Endometrial microvascular endothelial cells (primary cell): ENCODE results near the gene UBE4A. TPM values are rescaled to one million over a fixed set of nuclear protein-coding genes. Genes with fewer than 3 reads are reported as not detected.

Experiments
- total RNA-seq: library from RNA; depleted of rRNA; stranded (reverse); fragments of >200 nt; gene quantifications from one replicate; pipeline ENCODE4 v1.2.3, GENCODE V29; 2015; ENCODE audit errors: inconsistent ontology term

Gene UBE4A
- total RNA-seq, 1 donor from 2014 or later = 53.0 TPM

Other genes starting within 250 kb of the UBE4A start
- gene SCN4B, start 206.8 kb upstream of the UBE4A start, total RNA-seq = under 0.01 TPM
- not detected for gene SCN2B, start 183.0 kb upstream of the UBE4A start, total RNA-seq
- not detected for gene JAML, start 134.6 kb upstream of the UBE4A start, total RNA-seq
- 10.3 TPM for gene MPZL3, start 107.2 kb upstream of the UBE4A start, total RNA-seq
- 618 TPM for gene MPZL2, start 95.3 kb upstream of the UBE4A start, total RNA-seq
- gene CD3E, start 54.9 kb upstream of the UBE4A start, total RNA-seq = not detected
- not detected for gene CD3D, start 16.9 kb upstream of the UBE4A start, total RNA-seq
- not detected for gene CD3G, start 15.3 kb upstream of the UBE4A start, total RNA-seq
- 66.7 TPM for gene ATP5MG, start 42.0 kb downstream of the UBE4A start, total RNA-seq
- 29.9 TPM for gene KMT2A, start 76.9 kb downstream of the UBE4A start, total RNA-seq
- not detected for gene TTC36, start 167.9 kb downstream of the UBE4A start, total RNA-seq
- 30.3 TPM for gene TMEM25, start 171.6 kb downstream of the UBE4A start, total RNA-seq
- 43.4 TPM for gene IFT46, start 206.3 kb downstream of the UBE4A start, total RNA-seq
- 127 TPM for gene ARCN1, start 212.8 kb downstream of the UBE4A start, total RNA-seq
- 91.4 TPM for gene PHLDB1, start 248.0 kb downstream of the UBE4A start, total RNA-seq